ENCODE results near the gene CSNK1D.
A peak's percentile ranks its signal among the peaks of the same experiment; 100 is the strongest.

Gene CSNK1D

DNA sequence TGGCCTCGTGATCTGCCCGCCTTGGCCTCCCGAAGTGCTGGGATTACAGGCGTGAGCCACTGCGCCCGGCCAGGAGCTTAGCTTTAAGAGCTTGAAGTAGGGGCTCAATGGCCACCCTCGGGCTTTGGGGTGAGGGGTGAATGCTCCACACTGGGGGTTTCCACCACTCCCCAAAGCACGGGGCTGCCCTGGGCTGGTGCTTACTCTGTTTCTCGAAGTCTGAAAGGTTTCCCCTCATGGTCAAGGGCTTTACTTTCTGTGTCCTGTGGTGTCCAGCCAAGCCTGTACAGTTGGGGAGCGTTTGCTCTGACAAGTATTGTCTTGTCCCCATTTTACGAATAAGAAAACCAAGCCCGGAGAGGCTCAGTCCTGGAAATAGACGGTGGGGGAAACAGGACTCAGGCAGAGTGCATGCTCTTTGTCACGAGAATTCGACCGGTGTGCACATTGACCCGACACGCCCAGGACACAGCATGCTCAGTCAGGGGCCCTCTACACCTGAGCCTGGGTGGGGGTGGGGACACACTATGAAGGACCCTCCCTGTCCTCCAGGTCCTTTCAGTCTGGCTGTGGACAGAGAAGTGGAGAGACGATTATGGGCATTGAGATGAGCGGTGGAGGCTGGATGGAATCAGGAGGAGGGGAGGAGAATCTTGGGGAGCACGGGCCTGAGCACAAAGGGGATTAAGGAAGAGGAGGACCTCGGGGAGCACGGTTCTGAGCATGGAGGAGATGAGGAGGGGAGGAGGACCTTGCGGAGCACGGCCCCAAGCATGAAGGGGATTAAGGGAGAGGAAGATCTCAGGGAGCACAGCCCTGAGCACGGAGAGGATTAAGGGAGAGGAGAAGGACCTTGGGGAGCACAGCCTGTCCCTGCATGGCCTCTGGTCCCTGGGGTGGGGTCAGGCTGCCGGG lies 36.4 kb upstream of the CSNK1D start:
- no peak for DNase-seq

GRCh38 chr17:82305727-82306300 lies 32.3 kb upstream of the CSNK1D start:
- no peak for DNase-seq

- DNase-seq = peak; percentile 30
These were observed 31.6 kb upstream of the CSNK1D start for GRCh38 chr17:82304826-82305726.

DNA sequence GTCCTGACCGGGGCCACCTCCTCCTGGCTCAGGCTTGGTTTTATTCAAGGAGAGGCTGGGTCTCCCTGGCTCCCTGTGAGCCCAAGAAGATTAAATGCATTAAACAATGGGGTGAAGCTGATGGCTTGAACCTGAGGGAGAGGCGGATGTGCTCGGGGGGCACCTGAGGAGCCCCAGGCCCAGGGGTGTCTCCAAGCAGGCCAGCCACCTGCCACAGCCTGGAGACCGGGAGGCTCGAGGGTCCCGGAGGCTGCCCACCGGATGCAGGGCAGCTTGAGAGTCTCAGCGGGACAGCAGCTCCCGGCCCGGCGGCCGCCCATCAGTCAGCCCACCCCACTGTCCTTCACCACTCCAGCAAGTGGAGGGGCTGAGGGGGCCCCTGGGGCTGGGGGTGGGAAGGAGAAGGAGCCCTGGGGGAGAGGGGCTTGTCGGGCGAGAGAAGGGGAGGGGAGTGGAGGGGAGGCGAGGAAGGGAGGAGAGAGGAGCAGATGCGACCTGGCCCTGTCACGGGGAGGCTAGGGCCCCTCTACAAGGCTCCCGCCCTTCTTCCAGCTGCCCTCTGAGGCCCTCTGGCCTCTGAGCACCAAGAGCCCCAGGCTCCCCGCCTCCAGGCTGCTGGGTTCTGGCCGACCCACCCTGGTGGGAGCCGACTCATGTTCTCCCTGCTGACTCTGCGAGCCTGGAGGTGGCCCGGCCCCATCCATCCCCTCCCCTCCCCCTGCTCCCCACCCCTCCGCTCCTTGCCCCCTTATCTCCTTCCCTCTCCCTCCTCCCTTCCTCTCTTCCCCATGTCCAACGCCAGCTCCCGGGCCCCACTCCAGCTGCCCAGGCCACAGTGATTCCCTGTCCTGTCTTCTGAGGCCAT lies 30.7 kb upstream of the CSNK1D start:
- no peak for DNase-seq

DNA sequence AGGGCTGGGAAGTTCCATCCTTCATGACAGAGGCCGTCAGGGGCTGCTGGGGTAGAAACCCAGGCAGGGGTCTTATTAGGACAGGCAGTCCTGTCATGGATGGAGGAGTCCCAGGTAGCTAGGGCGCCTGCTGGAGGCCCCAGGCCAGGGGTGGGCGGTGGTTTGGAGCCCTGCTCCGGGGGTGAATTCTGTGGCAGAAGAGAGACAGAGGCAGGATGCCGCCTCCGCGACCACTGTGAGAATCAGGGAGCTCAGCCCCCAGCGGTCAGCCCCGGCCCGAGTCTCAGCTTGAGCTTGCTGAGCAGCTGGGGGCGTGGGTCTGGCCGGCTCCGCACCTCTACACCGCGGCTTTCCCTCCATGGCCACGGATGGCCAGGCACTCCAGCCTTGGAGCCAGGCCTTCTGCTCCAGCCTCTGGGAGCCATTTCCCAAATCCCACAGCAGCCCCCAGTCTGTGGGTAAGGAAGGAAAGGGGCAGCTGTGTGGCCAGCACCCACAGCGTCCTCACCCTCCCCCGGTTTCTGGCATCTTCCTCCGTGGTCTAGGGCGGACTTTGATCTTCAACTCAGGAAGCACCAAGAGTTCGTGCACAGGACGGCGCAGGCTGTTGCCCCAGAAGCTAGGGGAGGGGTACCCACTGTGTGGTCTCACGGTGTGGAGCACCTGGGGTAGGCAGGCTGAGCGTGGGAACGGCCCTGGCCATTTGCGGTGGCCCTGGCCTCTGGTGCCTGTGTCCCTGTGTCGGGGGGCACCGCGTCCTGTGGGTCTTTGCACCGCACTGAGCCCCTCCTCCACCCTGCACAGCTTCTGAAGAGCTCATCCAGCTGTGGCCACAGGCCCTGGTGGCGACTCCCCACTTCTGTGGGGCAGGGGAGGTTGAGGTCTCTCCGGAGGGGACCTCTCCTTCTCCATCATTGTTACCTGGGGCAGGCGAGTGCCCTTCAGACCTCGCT lies 29.8 kb upstream of the CSNK1D start:
- no peak for DNase-seq

DNA sequence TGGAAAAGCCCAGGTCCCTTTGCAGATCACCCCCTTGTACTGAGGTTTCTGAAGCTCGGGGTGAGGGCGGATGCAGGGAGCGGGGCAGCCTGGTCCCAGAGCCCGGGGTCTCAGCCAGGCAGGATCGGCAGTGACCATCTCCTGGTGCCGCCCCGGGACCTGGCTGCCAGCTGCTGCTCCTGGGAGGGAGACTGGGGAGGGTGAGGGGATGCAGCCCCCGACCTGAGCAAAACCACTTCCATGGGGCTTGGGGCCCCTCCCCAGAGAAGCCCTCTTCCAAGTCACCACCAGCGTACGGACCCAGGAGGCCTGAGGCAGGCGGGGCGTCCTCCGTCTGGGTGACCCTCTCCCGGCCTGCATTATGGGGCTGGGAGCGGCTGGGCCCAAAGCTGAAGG lies 29.1 kb upstream of the CSNK1D start:
- DNase-seq = no peak

GRCh38 chr17:82301916-82302567 lies 28.5 kb upstream of the CSNK1D start:
- no peak for DNase-seq

DNA sequence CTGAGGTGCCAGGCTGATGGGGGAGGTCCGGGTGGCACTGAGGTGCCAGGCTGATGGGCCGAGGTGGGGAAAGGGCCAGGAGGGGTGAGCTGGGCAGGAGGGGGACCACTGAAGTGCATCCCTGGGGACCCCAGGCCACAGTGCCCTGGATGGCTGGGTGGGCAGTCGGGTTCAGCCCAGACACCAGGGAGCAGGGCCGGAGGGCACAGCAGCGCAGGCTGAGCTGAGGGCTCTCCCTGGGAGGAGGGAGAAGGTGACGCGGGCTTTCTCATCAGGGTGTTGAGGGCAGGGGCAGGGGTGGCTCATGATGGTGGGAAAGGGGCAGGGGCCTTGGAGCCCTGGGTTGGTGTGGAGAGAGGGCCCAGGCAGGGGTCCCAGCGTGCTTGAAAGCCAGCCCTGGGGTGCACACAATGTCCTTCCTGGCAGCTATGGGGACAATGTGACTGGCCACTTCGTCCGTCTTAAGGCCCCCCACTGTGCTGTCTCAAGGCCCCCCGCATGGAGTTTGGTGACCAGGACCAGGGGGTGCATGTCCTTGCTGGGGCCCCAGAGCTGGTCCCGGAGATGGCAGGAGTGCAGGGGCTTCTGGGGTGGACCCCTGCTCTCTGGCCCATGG lies 27.9 kb upstream of the CSNK1D start:
- no peak for DNase-seq

GRCh38 chr17:82300707-82301270 lies 27.3 kb upstream of the CSNK1D start:
- DNase-seq = peak; percentile 74

GRCh38 chr17:82300228-82300627 lies 26.7 kb upstream of the CSNK1D start:
- no peak for DNase-seq

GRCh38 chr17:82299452-82299851 lies 26.0 kb upstream of the CSNK1D start:
- DNase-seq = no peak

DNA sequence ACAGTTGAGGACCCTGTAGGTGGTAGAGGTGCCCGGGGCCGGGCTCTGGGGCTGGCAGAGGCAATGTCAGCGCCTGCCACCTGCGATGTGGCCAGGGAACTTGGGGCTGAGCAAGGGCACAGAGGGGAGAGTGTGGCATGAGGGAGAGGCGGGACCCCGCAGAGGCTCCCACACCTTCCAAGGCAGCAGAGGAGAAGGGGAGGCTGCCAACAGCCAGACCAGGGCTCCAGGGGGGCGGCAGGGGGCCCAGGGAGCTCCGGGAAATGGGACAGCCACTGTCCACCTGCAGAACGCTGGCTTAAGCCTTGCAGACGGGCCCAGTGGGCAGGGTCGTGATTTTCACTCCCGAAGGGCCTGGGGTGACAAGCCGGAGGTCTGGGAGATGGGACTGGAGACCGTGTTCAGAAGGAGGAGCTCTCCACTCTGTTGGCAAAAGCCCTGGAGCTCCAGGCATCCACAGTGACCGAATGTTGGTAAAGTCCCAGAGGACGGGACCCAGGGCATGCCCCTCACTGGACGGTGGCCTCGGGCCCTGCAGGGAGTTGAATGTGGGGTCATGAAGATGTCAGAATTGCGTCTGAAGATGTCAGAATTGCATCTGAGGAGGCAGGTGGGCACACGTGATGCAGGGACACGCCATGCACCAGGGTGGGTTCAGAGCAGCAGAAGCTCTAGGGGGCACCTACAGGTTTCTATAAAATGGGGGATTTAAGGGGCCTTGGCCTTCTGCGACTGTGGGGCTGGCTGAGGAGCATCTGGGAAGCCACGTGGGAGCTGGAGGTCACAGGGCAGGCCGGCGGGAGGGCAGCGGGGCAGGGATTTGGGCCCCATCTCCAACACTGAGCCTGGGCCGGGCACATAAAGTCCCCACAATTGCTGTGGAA lies 25.3 kb upstream of the CSNK1D start:
- no peak for DNase-seq

GRCh38 chr17:82297714-82298537 lies 24.4 kb upstream of the CSNK1D start:
- peak; percentile 87 for DNase-seq

GRCh38 chr17:82297280-82297713 lies 23.8 kb upstream of the CSNK1D start:
- peak; percentile 74 for DNase-seq

- DNase-seq = peak; percentile 78
These were observed 23.2 kb upstream of the CSNK1D start for GRCh38 chr17:82296511-82297279.

DNA sequence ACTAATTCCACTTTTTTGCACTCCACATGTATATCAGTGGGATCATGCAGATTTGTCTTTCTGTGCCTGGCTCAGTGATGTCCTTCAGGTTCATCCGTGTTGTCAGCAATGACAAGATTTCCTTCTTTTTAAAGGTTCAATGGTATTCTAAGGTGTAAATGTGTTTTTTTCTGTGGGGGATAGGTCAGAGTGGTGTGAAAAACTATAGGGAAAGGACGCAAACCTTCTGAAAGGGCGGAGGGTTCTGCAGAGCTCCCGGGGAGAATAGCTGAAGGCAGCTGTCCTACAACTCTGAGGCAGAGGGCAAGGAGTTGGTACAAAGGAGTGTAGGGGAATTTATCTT lies 21.9 kb upstream of the CSNK1D start:
- no peak for DNase-seq
